ENCODE data around the gene GRXCR1. TPM values are rescaled to one million over a fixed set of nuclear protein-coding genes. Genes with fewer than 3 reads are reported as not detected.

GRXCR1 gene
- total and polyA plus RNA-seq, 4 donors: not detected

DNA sequence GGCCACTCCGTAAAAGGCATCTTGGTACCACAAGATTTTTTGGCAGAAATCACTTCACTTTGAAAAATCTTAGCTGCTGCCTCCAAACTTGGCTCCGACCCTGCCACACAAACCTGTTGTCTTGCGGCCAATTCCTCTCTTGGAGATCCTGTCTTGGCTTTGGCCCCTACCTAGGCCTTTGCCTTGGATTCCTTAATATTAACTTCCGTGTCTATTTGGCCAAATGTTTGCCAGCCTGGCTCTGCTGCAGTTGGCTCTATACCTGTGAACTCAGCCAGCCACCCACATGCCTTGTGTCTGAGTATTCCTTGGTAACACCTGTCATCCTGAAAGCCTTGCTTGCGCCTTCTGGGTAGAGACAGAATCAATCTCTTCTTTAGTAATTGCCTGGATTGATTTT is 12.5 kb downstream of the GRXCR1 start:
- Histone ChIP-seq H3K36me3 (ENCODE audit: control insufficient read depth in 4 of 4, insufficient read depth in 3 of 4, low read depth in 1 of 4, low read length in 3 of 4) (no peaks in the 10 kb centered on the region), H3K4me1 (ENCODE audit: control insufficient read depth in 4 of 4, insufficient read depth in 4 of 4, low read length in 3 of 4) (no peaks in the 10 kb centered on the region), H3K4me3 (ENCODE audit: low read depth in 1 of 3, low read length in 3 of 3) (no peak overlapping the region), H3K9me3 (ENCODE audit: control insufficient read depth in 4 of 4, low read length in 3 of 4) (no peaks in the 10 kb centered on the region), H3K27me3 (ENCODE audit: control insufficient read depth in 4 of 4, insufficient read depth in 4 of 4, low read length in 3 of 4) (peaks cover 0 to 6% (median 0%) of the 10 kb centered on the region in 4 donors), H3K9ac (ENCODE audit: low read depth in 1 of 2, low read length in 2 of 2) (no peak overlapping the region), H3K27ac (ENCODE audit: low read depth in 1 of 2, low read length in 2 of 2) (no peak overlapping the region)
- TF ChIP-seq HNF4A (conservative IDR thresholded peaks at IDR 0.05) (no peak), RAD21 (IDR thresholded peaks at IDR 0.05) (no peak), REST (IDR thresholded peaks at IDR 0.05) (no peak), ZBTB33 (IDR thresholded peaks at IDR 0.05) (no peak), GABPA (IDR thresholded peaks at IDR 0.05 in 1 of 2, conservative IDR thresholded peaks at IDR 0.05 in 1 of 2) (no peak), ATF3 (IDR thresholded peaks at IDR 0.05) (no peak), MAX (IDR thresholded peaks at IDR 0.05) (no peak), FOXA1 (IDR thresholded peaks at IDR 0.05) (no peak), EGR1 (IDR thresholded peaks at IDR 0.05; ENCODE audit: low read depth in 2 of 2) (no peak), RXRA (IDR thresholded peaks at IDR 0.05) (no peak), YY1 (IDR thresholded peaks at IDR 0.05) (no peak), CTCF (IDR thresholded peaks at IDR 0.05; ENCODE audit: low read depth, low read length, missing input control) (no peak), JUND (IDR thresholded peaks at IDR 0.05) (no peak), TAF1 (conservative IDR thresholded peaks at IDR 0.05) (no peak), FOXA2 (IDR thresholded peaks at IDR 0.05) (no peak), NR2F2 (IDR thresholded peaks at IDR 0.05) (no peak)
- WGBS: 69% methylated on average over 5 of the region's 5 CpGs
- DNase-seq (ENCODE audit: low spot score): no peak

- H3K36me3 ChIP-seq (ENCODE audit: control insufficient read depth in 4 of 4, insufficient read depth in 3 of 4, low read depth in 1 of 4, low read length in 3 of 4): no peaks in the 10 kb centered on the region
- H3K27me3 ChIP-seq (ENCODE audit: control insufficient read depth in 4 of 4, insufficient read depth in 4 of 4, low read length in 3 of 4): peaks cover 0 to 6% (median 0%) of the 10 kb centered on the region in 4 donors
- no peaks in the 10 kb centered on the region for H3K4me1 ChIP-seq (ENCODE audit: control insufficient read depth in 4 of 4, insufficient read depth in 4 of 4, low read length in 3 of 4)
- WGBS: 88% methylated on average over 3 of the region's 3 CpGs
- DNase-seq (ENCODE audit: low spot score): no peak
- no peaks in the 10 kb centered on the region for H3K9me3 ChIP-seq (ENCODE audit: control insufficient read depth in 4 of 4, low read length in 3 of 4)
- H3K4me3 ChIP-seq (ENCODE audit: low read depth in 1 of 3, low read length in 3 of 3): no peak overlapping the region
- H3K9ac ChIP-seq (ENCODE audit: low read depth in 1 of 2, low read length in 2 of 2): no peak overlapping the region
- TF ChIP-seq MAX (IDR thresholded peaks at IDR 0.05) (no peak), JUND (IDR thresholded peaks at IDR 0.05) (no peak), GABPA (IDR thresholded peaks at IDR 0.05 in 1 of 2, conservative IDR thresholded peaks at IDR 0.05 in 1 of 2) (no peak), HNF4G (IDR thresholded peaks at IDR 0.05) (no peak), YY1 (IDR thresholded peaks at IDR 0.05) (no peak), FOXA1 (IDR thresholded peaks at IDR 0.05) (no peak), ZBTB33 (IDR thresholded peaks at IDR 0.05) (no peak), ATF3 (IDR thresholded peaks at IDR 0.05) (no peak), RAD21 (IDR thresholded peaks at IDR 0.05) (no peak), SP1 (IDR thresholded peaks at IDR 0.05) (no peak), HNF4A (conservative IDR thresholded peaks at IDR 0.05) (no peak), CTCF (IDR thresholded peaks at IDR 0.05; ENCODE audit: low read depth, low read length, missing input control) (no peak), EGR1 (IDR thresholded peaks at IDR 0.05; ENCODE audit: low read depth in 2 of 2) (no peak)
- no peak overlapping the region for H3K27ac ChIP-seq (ENCODE audit: low read depth in 1 of 2, low read length in 2 of 2)
These were observed 13.1 kb downstream of the GRXCR1 start for GRCh38 chr4:42905591-42905990.

All from liver (tissue), 9 donors.